Measurements from ENCODE around the gene SUGCT. TPM values are rescaled to one million over a fixed set of nuclear protein-coding genes. Genes with fewer than 3 reads are reported as not detected.
A peak's percentile ranks its signal among the peaks of the same experiment; 100 is the strongest.
"Not testable (repeated sequence)": the region's sequence is repeated elsewhere in the genome, so short reads cannot be mapped to it uniquely, and the experiment has no call there.

The SUGCT gene
- total RNA-seq, 1 donor from 2014 or later: 1.7 TPM

DNA sequence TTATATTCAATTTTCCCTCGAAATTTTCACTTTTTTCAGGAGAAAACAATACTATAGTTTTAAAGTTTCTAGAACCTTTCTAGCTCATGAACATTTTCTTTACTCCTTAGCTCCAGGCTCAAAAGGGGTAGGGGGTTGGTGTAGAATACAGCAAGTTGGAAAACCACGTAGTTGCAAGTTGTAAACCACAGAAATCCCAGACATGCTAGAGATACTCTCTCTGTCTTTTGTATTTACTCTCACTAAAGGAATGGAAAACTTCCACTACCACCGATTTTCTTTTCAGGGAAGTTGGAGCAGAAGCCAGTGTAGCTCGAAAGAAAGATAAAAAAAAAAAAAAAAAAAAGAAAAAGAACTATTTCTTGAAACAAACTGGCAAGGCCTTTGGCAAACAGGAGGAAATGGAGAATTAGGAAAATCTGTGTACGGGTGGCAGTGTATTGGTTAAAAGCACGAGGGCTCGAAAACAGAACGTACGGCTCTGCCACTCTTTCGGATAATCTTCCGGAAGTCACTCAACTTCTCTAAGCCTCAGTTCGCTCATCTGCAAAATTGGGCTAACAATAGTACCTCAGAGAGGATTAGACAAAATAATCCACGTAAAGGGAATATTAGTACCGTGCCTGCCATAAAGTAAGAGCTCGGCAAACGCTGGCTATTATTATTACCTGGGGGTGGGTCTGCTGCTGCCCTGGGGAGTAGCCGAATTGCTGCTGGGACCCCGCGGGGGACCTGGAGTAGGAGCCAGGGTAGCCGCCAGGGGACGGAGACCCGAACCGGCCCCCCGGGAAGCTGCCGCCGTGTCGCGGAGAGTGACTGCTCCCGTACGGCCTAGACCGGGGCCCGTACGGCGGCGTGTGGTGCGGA is 1.0 kb upstream of the SUGCT start:
- intact Hi-C loops (cut with DNase I): no loop called here
- Histone ChIP-seq H3K27ac (peak overlapping the region; percentile 91), H3K4me3 (peak overlapping the region; percentile 87), H3K9me3 (no peaks in the 10 kb centered on the region), H3K36me3 (no peaks in the 10 kb centered on the region), H3K4me1 (peaks cover 26% of the 10 kb centered on the region), H3K27me3 (ENCODE audit: low read depth) (no peaks in the 10 kb centered on the region)
- TF ChIP-seq, protein P1, sequence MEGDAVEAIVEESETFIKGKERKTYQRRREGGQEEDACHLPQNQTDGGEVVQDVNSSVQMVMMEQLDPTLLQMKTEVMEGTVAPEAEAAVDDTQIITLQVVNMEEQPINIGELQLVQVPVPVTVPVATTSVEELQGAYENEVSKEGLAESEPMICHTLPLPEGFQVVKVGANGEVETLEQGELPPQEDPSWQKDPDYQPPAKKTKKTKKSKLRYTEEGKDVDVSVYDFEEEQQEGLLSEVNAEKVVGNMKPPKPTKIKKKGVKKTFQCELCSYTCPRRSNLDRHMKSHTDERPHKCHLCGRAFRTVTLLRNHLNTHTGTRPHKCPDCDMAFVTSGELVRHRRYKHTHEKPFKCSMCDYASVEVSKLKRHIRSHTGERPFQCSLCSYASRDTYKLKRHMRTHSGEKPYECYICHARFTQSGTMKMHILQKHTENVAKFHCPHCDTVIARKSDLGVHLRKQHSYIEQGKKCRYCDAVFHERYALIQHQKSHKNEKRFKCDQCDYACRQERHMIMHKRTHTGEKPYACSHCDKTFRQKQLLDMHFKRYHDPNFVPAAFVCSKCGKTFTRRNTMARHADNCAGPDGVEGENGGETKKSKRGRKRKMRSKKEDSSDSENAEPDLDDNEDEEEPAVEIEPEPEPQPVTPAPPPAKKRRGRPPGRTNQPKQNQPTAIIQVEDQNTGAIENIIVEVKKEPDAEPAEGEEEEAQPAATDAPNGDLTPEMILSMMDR (IDR thresholded peaks at IDR 0.05): no peak
- ATAC-seq (peak; percentile 76 to 85), DNase-seq (no peak)

GRCh38 chr7:40135317-40135610 is 459 bp downstream of the SUGCT start:
- DNase-seq (no peak), ATAC-seq (no peak)
- intact Hi-C loops (cut with DNase I): no loop called here
- TF ChIP-seq, protein P1 (IDR thresholded peaks at IDR 0.05): no peak
- peak overlapping the region; percentile 91 for H3K27ac ChIP-seq
- no peaks in the 10 kb centered on the region for H3K9me3 ChIP-seq
- H3K4me3 ChIP-seq: peak overlapping the region; percentile 87
- H3K27me3 ChIP-seq (ENCODE audit: low read depth): no peaks in the 10 kb centered on the region
- no peaks in the 10 kb centered on the region for H3K36me3 ChIP-seq
- H3K4me1 ChIP-seq: peaks cover 26% of the 10 kb centered on the region

DNA sequence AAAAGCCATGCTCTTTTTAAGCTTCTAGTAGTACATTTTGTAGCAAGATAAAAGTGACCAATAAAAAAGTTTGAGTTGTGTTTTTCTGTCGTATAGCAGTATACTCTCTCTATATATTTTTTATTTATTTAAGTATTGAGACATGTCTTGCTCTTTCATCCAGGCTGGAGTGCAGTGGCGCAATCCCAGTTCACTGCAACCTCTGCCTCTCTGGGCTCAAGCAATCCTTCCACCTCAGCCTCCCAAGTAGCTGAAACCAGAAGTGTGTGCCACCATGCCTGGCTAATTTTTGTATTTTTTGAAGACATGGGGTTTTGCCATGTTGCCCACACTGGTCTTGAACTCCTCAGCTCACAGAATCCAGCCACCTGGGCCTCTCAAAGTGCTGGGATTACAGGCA is 2.8 kb downstream of the SUGCT start:
- H3K27me3 ChIP-seq (ENCODE audit: low read depth): no peaks in the 10 kb centered on the region
- peaks cover 12% of the 10 kb centered on the region for H3K4me1 ChIP-seq
- no peak overlapping the region for H3K4me3 ChIP-seq
- ATAC-seq (no peak), DNase-seq (no peak)
- no peak overlapping the region for H3K27ac ChIP-seq
- H3K36me3 ChIP-seq: no peaks in the 10 kb centered on the region
- TF ChIP-seq, protein P1 (IDR thresholded peaks at IDR 0.05): no peak
- intact Hi-C loops (cut with DNase I): no loop called here
- H3K9me3 ChIP-seq: no peaks in the 10 kb centered on the region

GRCh38 chr7:40138973-40139372 is 4.2 kb downstream of the SUGCT start:
- Histone ChIP-seq H3K27me3 (ENCODE audit: low read depth) (no peaks in the 10 kb centered on the region), H3K4me1 (no peaks in the 10 kb centered on the region), H3K36me3 (no peaks in the 10 kb centered on the region), H3K27ac (no peak overlapping the region), H3K4me3 (no peak overlapping the region), H3K9me3 (no peaks in the 10 kb centered on the region)
- intact Hi-C loops (cut with DNase I): no loop called here
- ATAC-seq (no peak), DNase-seq (no peak)
- TF ChIP-seq, protein P1 (IDR thresholded peaks at IDR 0.05): no peak

DNA sequence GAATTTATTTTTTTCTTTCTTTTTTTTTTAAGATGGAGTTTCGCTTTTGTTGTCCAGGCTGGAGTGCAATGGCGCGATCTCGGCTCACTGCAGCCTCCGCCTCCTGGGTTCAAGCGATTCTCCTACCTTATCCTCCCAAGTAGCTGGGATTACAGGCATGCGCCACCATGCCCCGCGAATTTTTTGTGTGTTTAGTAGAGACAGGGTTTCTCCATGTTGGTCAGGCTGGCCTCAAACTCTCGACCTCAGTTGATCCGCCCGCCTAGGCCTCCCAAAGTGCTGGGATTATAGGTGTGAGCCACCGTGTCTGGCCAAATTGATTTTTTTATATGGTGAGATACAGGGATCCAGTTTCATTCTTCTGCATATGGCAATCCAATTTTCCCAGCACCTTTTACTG is 5.1 kb downstream of the SUGCT start:
- H3K4me3 ChIP-seq; H3K9me3 ChIP-seq; H3K27ac ChIP-seq; H3K4me1 ChIP-seq; ATAC-seq; intact Hi-C loops (cut with DNase I); H3K36me3 ChIP-seq; DNase-seq; H3K27me3 ChIP-seq (ENCODE audit: low read depth): not testable (repeated sequence)

- H3K4me1 ChIP-seq; H3K27me3 ChIP-seq (ENCODE audit: low read depth); H3K36me3 ChIP-seq; ATAC-seq; H3K27ac ChIP-seq; H3K4me3 ChIP-seq; H3K9me3 ChIP-seq; intact Hi-C loops (cut with DNase I); DNase-seq: not testable (repeated sequence)
Observed at GRCh38 chr7:40141916-40142315, 7.1 kb downstream of the SUGCT start.

DNA sequence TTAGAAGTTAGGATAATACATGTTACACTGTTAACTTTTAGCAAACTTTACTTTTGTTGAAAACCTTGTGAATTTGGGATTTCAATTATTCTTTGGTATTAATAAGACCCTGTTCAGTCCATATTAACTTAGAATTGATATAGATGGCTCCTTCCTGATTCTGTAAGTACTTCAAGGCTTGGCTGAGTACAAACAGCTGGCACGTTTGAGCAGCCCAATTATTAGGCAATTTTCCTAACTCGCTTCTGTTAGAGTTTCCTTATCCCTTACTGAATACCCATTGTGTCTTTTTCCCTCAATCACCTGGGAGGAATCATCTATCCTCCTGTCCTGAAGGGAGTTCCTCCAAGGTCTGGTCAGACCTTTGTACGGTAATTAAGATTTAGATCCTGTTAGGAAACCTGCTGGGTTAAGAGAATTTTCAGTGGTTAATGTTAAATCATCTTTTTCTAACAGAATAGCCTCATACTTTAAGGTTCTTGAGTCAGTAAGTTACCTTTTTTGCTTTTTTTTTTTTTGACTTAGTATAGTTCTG is 10.9 kb downstream of the SUGCT start:
- H3K27ac ChIP-seq; H3K36me3 ChIP-seq; H3K4me3 ChIP-seq; H3K4me1 ChIP-seq; intact Hi-C loops (cut with DNase I); H3K9me3 ChIP-seq; DNase-seq; ATAC-seq; H3K27me3 ChIP-seq (ENCODE audit: low read depth): not testable (repeated sequence)

All from lower lobe of right lung (tissue), 2 donors.